Spleen (tissue), 7 donors: Measurements from ENCODE around the gene CD14.

ENCODE experiments used
- CTCF ChIP-seq, 11 experiments: fragments of 200-600 bp in 7 of 11; fragments of 450-650 bp in 4 of 11; sonication (generic) in 4 of 11; IDR thresholded peaks in 8 of 11; conservative IDR thresholded peaks in 3 of 11; 1 replicate in 7 of 11; 2 replicates in 4 of 11; pipeline versions ENCODE4 v1.4.0 to v1.8.0; 2016 to 2021; ENCODE audit warnings: antibody characterized with exemption in 11 of 11, inconsistent platforms in 4 of 11, mild to moderate bottlenecking in 1 of 11
- POLR2AphosphoS5 ChIP-seq, 3 donors: sonication (generic); formaldehyde crosslinking; IDR thresholded peaks; one replicate each; pipeline ENCODE4 v1.5.1; 2017; ENCODE audit warnings: antibody characterized with exemption in 3 of 3
- donor health status: DM: no; HTN: no; CAD: no; lungs with moderate emphysema.
- donor health status: DM: no; HTN: no; CAD: no.
- donor health status: DM: no; HTN: no; CAD: no.

- TF ChIP-seq POLR2AphosphoS5 (IDR thresholded peaks at IDR 0.05) (no peak), CTCF (IDR thresholded peaks at IDR 0.05 in 8 of 11, conservative IDR thresholded peaks at IDR 0.05 in 3 of 11) (no peak)
Measured at GRCh38 chr5:140590861-140591260, 42.1 kb downstream of the CD14 start.
